Measurements from ENCODE around the gene GNPTAB.

The GNPTAB gene

DNA sequence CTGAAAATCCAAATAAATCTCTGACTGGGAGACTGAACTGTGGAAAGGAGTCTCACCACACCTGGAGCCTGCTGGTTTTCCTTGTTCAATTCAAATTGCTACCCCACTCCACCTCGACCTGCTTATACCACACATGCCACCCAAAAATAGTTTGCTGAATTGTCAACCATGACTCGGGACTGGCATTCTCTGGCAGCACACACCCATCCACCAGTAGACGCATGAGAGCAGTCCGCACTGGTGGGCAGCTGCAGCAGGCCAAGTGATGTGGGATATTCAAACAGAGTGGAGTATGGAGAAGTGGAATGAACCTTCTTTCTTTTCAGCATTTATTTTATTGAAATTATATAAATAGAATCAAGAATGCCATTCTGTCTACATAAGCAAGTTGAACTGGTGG lies 52.8 kb downstream of the GNPTAB start:
- DNase-seq (ENCODE audit: extremely low spot score, insufficient read length, low read depth), result no peak
- no peak for FAIRE-seq

DNA sequence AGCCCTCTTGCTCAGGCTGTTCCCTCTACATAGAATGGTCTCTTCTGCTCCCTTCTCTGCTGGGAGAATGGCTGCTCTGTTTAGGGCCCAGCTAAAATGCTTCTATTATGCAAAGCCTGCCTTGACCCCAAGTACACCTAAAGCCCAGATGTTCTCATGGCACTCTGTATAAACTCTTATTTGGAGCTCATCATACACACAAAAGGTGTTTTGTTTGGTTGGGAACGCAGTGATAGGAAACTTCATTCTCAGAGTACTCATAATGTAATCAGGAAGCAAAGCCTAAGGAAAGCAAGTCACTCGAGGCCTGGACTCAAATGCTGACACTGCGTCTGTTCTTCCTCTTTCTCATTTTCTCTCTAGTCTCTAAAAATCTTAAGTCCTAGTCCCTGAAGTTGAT lies 53.3 kb downstream of the GNPTAB start:
- FAIRE-seq (no peak), DNase-seq (ENCODE audit: extremely low spot score, insufficient read length, low read depth) (no peak)

DNA sequence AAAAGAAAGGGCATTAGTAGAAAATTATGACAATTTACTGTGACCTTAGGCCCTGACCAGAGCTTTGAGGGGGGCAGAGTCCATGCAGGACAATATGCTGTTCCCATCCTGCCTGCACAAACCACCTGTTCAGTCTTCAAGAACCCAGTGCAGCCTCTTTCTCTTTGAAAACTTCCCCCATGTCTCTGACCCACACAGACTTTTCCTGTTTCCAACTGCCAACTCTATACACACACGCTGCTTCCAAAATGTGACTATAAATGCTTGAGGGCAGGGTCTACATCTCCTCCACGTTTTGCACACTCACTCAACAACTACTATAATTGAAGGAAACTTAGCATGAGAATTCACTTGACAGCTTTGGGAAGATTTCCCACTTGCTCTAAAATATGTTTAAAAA lies 54.9 kb downstream of the GNPTAB start:
- FAIRE-seq (no peak), DNase-seq (ENCODE audit: extremely low spot score, insufficient read length, low read depth) (no peak)

DNA sequence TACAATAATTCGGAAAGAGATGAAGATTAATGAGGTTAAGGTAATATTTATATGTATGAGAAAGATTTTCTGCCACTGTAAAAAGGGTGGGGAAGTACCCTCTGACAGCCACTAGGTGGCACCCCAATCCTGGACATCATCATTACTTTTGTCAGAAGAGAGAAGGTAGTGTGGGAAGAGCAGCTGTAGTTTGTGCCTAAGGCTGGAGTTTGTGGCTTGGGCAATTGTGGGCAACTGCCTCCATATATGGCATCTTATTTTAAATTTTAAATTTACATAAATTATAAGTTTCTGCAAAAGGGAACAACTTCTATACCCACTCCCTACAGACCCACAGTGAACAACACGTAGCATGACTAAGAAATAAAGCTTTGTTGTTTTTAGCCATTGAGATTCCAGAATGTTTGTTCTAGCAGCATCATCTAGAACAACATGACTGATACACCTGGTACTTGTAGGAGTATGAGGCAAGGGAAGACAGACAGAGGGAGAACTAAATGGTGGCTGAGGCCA lies 57.1 kb downstream of the GNPTAB start:
- peak; percentile 90 for FAIRE-seq

DNA sequence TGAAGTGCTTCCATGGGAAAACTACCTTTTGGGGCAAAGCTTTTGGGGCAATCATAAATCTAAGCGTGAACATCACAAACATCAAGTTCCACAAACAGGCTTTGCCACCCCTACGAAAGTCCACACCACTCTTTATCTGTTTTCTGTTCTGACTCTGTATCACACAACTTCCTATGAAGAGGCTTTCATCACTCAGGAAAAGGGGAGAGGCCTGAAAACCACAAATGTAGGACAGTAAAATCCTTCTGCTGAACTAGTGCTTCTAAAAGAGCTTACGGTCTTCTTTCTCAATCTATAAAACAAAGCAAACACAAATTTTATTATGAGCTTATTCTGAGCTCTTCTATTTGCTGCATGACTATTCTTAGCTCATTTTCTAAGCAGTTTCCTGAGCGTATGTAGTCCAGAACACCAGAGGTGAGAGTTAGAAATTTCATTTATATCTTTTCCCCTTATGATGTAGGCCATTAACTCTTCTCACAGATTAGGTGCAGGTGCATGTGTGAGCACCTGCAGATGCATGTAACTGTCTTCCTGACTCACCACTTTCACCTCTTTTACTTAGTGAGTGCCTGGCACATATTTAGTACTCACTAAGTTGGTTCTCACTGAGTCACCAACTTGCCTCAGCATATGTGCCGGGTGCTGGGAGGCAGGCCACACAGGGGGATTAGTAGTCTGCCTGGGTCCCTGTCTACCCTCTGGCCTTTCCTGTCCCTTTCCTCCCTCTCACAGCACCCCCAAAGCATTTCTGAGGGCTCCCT lies 58.6 kb downstream of the GNPTAB start:
- DNase-seq (ENCODE audit: extremely low spot score, insufficient read length, low read depth) (no peak), FAIRE-seq (no peak)

More for the DNA sequence above, 57.1 kb downstream of the GNPTAB start:
- DNase-seq (ENCODE audit: extremely low spot score, insufficient read length, low read depth), result peak; percentile 60

DNA sequence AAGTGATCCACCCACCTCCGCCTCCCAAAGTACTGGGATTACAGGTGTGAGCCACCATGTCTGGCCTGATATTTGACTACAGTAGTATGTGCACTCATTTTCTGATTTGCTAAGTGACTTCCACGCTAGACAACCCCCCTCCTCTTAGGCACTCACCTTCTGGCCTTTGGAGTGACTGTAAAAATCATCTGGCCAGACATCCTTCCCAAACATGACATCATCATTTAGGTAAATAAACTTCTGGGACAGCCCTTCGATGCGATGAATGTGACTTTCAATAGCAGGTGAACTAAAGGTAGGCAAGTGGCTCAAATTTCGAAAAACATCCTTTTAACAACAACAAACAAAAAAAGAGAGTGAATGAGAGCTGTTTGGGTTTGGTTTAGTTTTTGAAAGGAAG lies 60.9 kb downstream of the GNPTAB start:
- no peak for FAIRE-seq
- no peak for DNase-seq (ENCODE audit: extremely low spot score, insufficient read length, low read depth)

DNA sequence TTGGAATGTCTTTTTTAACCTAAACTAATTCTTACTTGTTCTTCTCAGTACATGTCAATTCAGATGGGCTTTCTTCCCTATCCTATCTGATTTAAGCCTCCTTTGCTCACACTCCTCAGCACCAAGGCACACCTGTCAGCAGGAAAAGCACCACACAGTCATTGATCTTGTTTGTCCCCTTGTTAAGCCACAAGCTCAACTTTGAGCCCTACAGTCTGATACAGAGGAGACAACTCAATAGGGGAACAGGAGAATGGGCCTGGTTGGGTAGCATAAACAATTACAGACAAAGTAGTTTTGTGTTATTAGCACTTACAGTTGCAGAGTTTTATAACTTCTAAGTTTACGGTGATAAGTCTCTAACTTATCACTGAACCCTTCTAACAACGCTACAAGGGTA lies 62.0 kb downstream of the GNPTAB start:
- FAIRE-seq, result no peak
- no peak for DNase-seq (ENCODE audit: extremely low spot score, insufficient read length, low read depth)

DNA sequence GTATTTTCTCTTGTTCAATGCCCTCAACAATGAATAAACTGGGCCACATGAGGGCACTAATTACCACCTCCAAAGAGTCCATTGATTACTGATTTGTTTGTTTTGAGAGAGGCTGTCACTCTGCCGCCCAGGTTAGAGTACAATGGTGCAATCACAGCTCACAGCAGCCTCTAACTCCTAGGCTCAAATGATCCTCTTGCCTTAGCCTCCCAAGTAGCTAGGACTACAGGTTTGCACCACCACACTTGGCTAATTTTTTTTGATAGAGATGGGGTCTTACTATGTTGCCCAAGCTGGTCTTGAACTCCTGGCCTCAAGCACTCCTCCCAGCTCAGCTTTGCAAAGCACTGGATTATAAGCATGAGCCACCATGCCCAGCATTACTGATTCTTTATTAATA lies 63.2 kb downstream of the GNPTAB start:
- no peak for FAIRE-seq
- DNase-seq (ENCODE audit: extremely low spot score, insufficient read length, low read depth), result no peak

DNA sequence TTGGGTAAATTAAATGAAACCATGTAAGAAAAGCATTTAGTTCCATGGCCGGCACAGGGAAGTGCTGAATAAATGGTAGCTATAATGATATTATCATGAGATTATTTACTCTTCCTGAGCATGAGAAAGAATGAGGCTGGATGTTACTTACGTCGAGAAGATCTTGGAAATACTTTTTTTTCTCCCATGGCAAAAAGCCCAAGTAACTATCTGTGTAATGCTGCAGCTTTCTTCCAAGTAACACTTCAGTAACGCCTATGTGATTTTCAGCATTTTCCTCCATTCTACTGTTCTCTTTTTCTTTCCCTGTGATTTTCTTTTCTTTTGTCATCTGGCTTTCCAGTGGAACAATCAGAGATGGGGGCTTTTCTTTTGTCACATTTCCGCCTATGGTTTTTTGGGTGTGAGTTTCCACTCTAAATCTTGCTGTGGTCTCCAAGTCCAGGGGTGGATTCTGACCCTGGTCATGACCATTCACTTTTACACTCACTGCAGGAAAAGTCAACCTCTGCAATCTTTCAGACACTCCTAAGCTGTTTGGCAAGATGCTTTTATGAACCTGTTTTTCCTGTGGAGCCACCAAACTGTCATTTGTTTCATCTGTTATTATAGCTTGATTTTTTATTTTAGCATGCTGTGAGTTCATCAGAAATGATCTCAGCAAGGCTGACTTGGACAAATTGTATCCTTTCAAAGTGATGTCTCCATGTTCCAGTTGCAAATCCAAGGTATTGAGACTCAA lies 66.5 kb downstream of the GNPTAB start:
- DNase-seq (ENCODE audit: extremely low spot score, insufficient read length, low read depth), result no peak
- FAIRE-seq, result no peak

DNA sequence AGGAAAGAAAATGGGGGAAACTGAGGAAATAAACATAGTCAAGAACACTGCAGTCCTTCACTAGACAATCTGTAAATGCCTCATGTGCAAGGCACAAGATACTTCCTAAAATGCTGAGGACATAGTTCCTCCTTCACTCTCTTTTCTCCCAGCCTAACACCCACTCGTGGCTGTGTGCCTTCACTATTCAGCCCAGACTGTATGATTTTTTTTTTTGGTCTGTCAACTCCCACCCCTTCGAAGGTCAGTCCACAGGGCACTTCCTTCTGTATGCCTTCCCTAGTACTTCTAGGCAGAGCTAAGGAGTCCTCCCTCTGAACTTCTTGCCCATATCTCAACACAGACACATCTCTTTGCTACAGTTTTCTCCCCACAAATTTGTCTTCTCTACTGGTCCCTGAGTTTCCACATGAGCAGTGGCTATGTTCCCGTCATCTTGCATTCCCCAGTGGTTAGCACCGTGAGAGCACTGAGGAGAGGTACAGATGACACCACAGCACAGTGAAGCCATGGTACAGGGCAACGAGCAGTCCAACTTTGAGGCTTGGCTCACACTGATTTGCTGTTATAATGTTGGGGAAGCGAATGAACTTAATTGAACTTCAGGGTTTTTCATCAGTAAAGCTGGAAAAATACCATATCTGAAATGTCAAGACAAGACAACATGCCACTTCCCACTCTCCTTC lies 67.4 kb downstream of the GNPTAB start:
- DNase-seq (ENCODE audit: extremely low spot score, insufficient read length, low read depth), result no peak
- FAIRE-seq, result no peak

DNA sequence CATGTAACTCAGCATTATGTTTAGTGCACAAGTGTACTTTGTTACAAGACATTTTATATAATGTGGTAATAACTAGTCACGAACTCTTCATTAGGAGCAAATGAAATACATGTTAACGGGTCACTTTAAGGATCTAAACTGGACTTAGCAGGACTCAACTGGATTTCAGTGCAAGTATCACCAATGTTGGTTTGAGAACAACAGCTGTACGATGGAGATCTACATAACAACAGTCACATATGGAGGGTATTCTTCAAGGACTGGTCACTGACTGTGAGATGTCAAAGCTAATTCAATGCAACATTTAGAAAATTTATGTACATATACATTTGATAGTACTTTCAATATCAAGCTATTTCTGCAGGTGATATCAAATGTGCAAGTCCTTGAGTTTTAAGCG lies 69.0 kb downstream of the GNPTAB start:
- no peak for FAIRE-seq
- DNase-seq (ENCODE audit: extremely low spot score, insufficient read length, low read depth), result no peak

DNA sequence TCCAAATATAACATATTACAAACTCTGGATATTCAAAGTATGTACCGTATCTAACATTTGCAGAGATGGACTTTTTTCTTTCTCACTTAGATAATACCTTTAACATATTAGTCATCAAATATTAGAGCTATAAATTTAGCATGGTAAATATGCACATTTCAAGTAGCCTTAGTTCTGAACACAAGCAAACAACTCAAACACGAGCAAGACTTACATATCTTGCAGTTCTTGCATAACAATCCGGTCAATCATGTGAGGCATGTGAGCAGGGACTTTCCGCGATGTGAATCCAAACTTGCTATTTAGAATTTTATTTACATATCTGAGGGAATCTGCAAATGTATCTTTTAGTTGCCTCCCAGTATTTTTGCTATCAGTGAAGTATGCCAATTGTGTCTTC lies 69.4 kb downstream of the GNPTAB start:
- no peak for DNase-seq (ENCODE audit: extremely low spot score, insufficient read length, low read depth)
- FAIRE-seq, result no peak

DNA sequence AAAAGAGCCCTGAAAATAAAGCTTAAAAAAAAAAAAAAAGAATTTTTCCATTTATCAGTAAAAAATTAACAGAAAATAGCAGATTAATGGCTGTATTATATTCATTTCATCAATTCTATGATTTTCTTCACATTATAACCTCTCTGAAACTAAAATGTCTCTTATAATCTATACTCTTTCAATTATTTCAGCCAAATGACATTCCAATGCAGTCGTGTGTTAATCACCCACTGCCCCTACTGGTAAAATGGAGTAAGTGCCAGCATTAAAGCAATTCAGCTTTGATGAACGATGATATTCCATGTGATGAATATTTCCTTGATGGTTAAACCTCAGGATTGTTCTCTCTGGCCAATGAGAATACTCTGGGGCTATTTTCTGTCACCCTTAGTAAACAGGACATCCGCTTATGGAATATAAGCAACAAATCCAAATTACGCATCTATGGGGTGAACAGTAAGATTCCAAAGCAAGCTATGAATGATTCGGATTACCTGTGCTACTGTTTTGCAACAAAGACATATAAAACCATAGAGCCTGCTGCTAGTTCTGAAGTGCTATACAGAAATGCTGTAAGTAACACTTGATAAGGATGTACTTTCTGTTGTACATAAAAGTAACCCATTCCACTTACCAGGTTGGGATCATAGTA lies 71.2 kb downstream of the GNPTAB start:
- DNase-seq (ENCODE audit: extremely low spot score, insufficient read length, low read depth), result peak; percentile 17
- peak; percentile 71 for FAIRE-seq

DNA sequence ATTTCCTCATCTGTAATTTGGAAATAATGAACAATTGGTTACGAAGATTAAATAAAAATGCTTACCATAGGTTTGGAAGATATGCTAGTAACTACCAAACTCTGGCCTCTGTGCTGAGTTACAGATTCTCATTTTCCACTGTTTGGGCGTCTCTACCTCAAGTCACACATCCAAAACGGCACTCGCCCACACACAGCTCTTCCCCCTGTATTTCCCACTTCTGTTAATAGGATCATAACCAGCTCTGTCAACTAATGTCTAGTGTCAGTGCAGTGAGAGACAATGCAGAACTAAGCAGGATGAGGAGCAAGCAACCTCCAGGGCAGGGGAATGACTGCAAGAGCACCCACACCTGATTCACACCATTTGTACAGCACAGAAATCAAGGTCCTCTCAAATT lies 80.6 kb downstream of the GNPTAB start:
- FAIRE-seq, result no peak

DNA sequence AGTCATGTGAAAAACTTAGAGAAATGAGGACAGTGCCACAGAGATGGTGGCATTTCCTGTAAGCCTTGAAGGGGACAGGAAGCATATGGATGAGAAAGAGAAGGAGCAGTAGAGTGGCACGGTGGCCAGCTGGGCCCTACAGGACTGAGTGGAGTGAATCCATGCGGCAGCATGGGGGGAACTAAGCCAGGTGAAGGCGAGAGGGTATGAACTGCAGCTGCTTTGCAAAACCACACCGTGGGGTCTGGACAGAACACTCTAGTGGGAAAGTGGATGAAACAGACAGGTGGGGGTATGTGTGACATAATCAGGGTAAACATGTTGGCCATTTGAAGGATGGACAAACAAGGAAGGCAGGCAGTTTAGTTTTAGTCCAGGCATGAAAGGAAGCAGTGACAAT lies 81.1 kb downstream of the GNPTAB start:
- FAIRE-seq (no peak), DNase-seq (ENCODE audit: extremely low spot score, insufficient read length, low read depth) (no peak)

More for the DNA sequence above, 80.6 kb downstream of the GNPTAB start:
- no peak for DNase-seq (ENCODE audit: extremely low spot score, insufficient read length, low read depth)

DNA sequence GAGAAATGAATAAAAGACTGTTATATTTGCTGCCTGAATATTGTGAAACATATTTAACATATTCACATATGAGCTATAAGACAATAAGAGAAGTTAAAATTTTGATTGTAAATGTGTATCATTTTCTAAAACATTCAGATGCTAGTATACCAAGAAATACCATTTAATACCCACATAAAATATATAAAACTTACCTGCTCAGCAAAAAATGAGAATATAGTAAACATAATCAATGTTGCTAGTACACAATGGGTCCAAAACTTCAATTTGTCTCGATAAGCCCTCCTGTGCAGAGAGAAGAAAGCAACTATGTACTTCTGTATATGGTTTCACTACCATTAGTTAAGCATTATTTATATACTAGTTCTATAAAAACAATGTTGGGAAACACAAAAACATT lies 81.9 kb downstream of the GNPTAB start:
- FAIRE-seq (no peak), DNase-seq (ENCODE audit: extremely low spot score, insufficient read length, low read depth) (no peak)

DNA sequence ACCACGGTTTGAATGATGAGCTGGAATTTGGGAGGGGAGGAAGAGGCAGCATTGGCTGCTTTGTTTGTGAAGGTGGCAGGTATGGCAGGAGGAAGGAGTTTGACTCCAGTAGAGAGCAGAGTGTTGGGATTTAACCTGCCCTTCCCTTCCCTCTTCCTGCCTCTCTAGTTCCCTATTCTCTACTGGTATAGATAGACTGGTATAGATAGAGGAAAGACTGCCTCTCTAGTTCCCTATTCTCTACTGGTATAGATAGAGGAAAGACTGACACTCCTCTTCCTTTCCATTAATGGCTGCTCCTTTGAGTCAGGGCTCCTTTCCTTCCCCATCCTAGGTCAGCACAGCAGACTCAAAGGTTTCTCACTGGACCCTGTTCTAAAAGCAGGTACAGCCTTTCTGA lies 83.1 kb downstream of the GNPTAB start:
- FAIRE-seq (no peak), DNase-seq (ENCODE audit: extremely low spot score, insufficient read length, low read depth) (no peak)

DNA sequence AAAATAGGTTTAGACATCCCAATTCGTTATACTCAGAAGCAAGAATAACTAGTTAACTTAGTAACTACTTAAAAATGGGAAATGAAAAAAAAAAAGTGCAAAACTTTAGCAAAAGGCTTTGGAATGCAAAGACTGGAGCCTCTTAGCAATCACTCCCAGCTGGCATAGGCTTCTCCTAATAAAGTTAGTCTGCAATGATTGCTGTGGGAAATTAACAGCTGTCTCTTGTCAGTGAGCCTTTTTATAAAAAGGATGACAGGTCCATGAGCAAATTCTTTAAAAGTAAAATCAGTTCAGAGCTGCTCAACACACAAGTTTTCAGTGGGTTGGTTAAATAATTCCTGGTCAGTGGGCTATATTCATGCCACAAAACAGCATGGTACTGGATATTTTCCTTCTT lies 84.1 kb downstream of the GNPTAB start:
- DNase-seq (ENCODE audit: extremely low spot score, insufficient read length, low read depth) (no peak), FAIRE-seq (no peak)

DNA sequence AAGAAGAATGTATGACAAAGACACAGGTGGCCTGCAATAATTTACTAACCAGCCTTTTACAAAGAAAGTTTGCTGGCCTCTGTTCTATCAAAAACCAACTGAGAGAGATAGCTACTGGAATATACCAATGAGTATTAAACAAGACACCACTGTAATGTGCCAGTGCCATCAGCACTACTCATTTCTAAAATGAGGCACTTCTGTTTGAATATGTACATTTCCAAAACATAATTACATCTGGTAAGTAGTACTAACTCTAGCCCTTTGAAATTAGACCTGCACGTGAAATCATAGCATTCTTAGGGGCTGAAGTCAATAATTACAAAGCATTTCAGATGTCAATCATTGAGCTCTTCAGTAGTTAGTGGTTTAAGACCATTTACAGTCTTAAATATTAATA lies 84.6 kb downstream of the GNPTAB start:
- no peak for FAIRE-seq
- DNase-seq (ENCODE audit: extremely low spot score, insufficient read length, low read depth), result no peak

DNA sequence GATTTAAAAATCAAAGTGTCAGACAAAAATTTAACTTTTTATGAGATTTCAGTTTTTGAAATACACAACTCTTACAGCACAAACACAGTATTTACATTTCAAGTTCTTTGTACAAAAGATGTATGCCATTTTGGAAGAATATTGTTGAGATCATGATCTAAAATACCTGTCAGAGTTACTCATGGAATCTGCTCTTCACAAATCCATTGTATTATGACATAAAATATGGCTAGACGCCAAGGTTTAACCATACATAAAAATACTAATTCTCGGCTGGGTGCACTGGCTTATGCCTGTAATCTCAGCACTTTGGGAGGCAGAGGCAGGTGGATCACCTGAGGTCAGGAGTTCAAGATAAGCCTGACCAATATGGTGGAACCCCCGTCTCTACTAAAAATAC lies 85.3 kb downstream of the GNPTAB start:
- no peak for DNase-seq (ENCODE audit: extremely low spot score, insufficient read length, low read depth)
- FAIRE-seq, result no peak
